ENCODE data around the gene CHD2.
"Not testable (repeated sequence)": the region's sequence is repeated elsewhere in the genome, so short reads cannot be mapped to it uniquely, and the experiment has no call there.

Gene CHD2

DNA sequence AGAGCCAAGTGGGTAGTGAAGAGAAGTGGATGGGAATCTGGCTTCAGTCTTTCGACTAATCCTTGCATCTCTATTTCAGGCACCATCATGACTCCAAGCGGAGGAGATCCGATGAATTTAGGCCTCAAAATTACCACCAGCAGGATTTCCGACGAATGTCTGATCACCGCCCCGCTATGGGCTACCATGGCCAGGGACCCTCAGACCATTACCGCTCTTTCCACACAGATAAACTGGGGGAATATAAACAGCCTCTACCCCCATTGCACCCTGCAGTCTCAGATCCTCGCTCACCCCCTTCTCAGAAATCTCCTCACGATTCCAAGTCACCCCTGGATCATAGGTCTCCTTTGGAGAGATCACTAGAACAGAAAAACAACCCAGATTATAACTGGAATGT is 124.2 kb downstream of the CHD2 start:
- no peak for DNase-seq

DNA sequence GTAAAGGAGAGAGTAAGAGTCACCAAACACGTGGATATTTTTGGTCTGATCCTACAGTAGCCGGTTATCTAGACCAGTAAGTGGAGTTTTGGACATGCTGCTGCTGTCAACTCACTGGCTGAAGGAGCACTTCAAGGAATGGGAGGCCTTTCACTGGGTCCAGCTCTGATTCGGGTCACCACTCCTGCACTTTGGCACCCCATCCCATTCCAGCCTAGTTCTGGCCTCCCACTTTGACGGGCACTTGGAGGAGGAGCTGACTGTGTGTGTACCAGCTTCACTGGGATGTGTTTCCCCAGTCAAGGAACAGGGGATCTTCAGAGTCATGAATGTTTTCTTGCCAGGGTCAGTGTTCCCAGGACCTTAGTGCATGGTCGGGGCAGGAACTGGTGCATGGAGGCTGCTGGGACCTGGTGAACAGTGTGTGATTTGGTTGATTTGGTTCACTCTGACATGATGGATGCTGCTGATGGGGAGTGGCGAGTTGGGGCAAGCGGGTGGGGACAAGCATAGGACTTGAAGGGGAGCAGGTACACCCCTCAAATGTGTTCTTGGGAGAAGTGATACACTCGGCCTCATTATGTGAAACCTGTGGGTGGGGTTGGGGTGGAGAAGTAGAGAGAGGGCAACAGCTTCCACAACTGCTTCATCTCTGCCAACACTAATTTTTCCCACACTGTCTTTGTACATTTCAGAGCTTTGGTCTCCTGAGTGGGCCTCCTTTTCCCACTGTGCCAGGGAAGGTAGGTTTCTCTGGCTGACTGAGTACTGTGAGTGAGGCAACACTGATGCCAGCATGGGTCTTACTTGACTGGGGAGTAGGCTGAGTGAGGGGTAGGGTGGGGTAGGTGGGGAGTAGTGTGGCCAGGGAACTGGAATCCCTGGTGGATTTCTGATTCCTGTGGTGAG is 124.8 kb downstream of the CHD2 start:
- DNase-seq = no peak

DNA sequence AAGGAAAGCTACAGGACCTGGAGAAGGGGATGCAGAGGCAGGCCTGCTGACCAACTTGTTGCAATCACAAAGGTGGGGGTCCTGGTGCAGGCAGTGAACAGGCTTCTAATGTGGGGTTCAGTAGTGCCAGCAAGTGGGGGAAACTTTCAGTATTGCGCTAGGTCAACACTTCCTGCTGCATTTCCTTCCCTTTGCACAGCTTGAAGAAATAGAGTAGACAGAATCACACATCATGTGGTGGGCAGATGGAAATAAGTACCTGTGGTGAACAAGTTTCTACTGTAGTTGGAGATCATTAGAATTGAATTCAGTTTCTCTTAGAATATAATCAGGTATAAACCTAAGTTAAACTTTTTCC is 125.5 kb downstream of the CHD2 start:
- no peak for DNase-seq

DNA sequence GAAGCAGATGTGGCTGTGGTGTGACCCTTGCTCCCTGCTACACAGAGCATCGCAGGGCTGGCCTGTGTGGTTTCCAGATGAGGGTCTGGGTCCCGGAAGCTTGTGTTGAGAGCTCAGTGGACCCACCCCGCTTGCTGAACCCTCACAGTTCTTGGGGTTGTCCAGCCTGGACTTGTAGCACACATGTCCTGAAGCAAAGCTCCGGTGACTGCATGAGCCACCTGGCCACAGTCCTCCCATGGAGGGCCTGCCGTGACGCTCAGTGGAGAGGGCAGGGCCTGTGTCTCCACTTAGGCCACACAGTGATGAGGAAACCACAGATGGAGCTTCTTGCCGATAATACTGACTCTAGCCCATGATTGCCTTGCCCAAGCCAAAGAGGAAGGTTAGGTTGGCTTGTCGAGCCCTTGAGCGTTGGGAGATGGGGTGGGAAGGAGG is 126.3 kb downstream of the CHD2 start:
- DNase-seq = no peak

DNA sequence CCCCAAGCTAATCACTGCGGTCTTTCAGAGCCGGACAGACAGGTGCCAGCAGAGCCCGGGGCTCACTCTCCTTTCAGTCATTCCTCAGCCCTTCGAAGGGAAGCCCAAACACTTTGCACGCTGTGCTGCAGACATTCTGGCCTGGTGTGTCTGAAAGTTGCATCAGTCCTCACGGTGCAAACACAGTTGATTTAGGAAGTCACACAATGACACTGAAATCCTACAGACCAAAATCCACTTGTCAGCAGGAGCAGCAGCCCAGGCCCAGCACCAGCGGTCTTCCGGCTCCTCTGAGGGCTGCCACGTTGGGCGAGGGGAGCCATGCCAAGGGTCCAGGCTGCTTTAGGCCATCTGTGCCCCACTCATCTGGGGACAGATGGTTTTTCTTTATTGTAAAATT is 127.3 kb downstream of the CHD2 start:
- no peak for DNase-seq

DNA sequence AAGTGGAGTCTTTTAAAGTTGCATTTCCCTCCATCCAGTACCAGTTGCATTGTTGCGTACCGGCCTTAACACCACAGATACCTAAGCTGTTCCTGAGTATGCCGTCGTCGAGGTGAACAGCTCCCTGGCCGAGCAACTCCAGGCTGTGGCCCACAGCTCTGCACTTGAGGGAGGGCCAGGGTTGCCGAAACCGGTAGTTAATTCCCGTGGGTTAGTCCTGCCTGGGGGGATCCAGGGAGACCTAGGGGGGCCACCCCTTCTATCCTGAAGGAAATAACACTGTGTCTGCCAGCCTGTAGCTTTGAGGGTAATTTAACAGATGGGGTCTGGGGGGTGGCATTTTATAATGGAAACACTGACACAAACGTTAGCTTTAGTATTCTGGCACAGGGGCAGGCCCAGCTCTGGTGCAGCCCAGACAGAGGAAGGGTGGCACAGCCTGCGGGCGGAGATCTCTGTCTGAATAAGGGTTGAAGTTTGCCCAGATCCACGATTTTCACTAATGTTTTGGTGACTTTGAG is 128.0 kb downstream of the CHD2 start:
- no peak for DNase-seq

DNA sequence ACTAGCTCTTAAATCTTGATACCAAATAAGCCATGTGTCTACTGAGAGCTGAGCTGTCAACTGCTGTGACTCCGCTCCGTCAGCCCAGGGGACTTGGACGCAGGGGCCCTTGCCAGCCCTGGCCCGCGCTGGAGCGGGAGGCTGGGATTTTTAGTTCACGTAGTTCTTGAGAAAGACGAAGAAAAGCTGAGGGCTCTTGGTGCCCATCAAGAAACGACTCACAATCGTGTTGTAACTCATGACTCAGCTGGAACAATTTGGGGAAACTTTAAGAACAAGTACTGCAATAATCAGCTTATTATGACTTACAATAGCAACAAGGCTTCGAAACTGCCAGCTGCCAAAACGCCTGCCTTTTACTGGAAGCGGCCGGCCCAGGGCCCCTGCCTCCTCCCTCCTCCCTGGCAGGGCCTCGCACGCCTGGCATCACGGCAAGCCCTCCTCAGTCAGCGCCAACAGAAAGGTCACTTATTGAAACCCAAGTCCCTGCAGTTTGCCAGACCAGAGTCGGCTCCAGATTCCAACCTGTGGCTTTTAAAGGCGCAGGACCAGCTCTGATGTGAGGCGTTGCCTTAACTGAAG is 128.6 kb downstream of the CHD2 start:
- DNase-seq = no peak

DNA sequence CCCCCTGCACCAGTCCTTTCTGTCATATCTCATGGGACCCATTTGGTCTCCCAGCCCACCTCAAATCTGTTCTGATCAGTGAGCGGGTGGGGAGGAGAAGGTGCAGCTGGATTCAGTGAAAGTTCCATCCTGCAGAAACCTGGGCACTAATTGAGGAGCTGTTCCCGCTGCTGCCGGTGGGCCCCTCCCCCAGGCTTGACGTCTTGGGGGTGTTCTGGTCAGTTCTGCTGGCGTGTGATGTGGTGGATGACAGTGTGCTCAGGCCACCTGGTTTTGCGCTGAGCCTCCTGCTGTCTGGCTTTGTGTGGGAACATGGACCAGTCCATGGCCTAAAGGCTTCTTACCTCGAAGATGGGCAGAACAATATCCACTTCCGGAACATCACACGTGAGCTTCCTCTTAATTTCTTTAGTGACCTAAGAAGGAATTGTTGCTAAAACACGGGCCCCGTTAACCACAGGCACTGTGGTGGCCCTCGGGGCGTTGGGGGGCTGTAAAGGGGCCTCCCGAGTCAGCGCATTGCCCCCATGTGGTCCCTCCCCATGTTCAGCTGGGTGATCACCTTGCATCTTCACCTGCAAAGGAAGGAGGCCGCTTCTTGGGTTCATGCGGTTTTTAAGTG is 129.2 kb downstream of the CHD2 start:
- DNase-seq = no peak

DNA sequence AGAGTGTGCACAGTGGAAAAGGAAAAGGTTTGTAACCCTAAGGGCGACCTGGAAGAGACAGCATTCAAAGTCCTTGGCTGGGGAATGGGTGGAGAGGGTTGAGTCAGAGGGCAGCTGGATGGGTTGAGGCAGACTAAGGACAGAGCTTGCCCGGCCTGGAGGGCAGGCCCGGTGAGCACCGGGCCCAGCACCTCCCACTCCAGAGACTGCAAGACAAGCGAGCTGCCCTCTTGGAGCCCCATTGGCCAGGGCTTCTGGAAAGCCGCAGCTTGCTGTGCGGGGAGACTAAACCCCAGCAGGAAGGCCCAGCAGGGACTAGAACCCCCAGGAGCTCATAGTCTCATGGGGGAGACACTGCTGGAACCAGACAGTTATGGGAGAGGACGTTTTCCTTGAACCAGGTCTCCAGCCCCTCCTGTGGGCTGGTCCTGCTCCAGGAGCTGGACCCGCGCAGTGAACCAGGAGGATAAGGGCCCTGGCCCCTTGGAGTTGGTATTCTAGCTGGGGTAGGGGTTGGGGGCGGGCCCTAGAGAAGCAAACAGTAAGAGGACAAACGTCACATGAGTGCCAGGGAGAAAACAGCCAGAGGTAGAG is 129.8 kb downstream of the CHD2 start:
- DNase-seq = peak; percentile 11

DNA sequence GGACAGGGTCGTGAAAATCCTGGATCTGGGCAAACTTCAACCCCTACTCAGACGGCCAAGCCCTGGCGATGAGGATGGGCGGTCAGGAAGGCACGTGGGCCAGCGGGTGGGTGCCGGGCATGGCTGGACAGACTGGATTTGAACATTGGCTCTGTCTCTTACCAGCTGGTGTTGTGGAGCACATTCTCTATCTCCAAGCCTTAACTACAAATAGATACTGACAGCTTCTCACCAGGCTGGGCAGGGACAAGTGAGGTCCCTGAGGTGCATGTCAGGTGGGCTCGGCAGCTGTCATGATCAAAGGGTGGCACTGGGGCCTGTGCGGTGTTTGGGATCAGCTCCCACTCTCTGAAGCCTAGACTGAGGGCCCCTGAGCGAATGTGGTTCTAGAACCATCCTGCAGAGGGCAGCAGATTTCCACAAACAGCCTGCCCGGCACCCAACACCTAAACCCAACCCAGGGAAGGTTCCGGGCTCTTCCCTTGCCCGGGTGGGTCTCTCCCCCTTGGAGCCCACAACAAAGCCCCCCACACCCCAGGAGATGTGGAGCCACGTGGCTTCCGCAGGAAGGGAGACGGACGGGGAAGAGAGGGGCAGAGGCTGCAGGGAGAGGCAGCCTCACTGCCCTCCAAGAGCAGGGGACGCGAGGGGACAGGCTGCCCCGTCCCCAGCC is 130.4 kb downstream of the CHD2 start:
- peak; percentile 62 for DNase-seq

DNA sequence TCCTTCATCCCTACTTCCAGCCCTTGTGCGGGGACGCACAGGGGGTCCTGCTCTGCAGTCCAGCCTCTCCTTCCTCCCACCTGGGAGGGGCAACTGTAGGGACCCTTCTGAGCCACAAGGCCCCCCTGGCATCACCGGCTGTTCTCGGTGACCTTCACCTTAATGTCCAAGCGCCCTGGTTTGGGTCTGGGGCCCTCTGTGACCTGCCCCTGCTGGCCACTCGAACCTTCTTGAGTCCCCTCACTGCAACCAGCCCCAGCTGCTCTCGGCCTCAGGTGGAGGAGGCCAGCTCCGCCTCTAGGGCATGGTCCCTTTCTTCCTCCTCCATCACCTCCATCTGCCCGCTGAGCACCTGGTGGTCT is 131.0 kb downstream of the CHD2 start:
- DNase-seq = no peak

DNA sequence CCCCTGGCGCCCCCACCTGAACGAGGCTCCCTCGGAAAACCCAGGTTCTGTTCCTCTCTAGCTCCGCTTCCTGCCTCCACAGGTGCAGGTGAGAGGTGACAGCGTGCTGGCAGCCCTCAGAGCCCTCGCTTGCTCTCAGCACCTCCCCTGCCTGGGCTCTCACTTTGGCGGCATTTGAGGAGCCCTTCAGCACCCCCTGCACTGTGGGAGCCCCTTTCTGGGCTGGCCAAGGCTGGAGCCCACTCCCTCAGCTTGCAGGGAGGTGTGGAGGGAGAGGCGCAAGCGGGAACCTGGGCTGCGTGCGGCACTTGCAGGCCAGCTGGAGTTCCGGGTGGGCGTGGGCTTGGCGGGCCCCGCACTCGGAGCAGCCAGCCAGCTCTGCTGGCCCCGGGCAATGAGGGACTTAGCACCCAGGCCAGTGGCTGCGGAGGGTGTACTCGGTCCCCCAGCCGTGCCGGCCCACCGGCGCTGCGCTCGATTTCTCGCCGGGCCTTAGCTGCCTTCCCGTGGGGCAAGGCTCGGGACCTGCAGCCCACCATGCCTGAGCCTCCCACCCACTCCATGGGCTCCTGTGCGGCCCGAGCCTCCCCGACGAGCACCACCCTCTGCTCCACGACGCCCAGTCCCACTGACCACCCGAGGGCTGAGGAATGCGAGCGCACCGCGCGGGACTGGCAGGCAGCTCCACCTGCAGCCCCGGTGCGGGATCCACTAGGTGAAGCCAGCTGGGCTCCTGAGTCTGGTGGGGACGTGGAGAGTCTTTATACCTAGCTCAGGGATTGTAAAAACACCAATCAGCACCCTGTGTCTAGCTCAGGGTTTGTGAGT is 131.6 kb downstream of the CHD2 start:
- not testable (repeated sequence) for DNase-seq

DNA sequence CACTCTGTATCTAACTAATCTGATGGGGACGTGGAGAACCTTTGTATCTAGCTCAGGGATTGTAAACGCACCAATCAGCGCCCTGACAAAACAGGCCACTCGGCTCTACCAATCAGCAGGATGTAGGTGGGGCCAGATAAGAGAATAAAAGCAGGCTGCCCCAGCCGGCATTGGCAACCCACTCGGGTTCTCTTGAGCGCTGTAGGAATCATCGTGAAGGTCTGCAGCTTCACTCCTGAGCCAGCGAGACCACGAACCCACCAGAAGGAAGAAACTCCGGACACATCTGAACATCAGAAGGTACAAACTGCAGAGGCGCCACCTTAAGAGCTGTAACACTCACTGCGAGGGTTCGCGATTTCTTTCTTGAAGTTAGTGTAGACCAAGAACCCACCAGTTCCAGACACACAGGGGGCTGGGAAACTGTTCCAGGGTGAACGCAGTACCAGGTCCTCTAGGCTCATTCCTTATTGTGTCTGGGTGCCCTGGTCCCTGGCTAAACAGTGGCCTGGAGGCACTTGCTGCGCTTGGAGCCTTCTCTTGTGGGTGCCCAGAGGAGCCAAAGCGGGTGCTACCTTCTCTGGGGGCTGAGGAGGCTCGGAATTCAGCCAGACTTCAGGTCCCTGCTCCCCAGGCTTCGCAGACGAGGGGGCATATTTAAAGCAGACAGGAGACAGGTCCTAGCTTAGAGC is 132.5 kb downstream of the CHD2 start:
- not testable (repeated sequence) for DNase-seq

DNA sequence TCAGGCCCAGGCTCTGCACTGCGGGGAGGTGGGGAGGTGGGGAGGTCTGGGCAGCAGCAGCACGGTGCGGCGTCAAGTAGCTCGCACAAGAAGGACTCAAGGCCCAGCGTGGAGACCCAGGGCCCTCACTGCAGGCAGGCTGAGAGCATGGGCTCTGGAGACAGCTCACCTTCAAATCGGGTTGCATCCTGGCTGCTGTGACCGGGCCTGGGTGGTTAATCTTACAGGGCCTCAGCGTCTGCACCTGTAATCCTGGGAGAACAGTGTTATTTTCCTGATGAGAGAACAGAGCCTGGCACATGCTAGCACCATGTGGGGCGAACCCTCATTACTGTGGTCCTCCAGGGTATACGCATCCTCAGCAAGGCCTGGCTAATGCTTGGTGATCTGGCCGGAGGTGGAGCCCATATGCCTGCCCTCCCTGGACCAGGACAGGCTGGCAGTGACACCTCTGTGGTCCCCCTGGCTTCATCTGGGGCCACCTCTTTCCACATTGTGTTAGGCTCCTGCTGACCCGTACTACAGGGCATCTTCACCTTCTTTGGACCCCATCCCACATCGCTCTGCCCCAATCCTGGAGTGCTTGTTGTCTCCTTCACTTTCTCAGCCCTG is 133.4 kb downstream of the CHD2 start:
- DNase-seq = no peak

DNA sequence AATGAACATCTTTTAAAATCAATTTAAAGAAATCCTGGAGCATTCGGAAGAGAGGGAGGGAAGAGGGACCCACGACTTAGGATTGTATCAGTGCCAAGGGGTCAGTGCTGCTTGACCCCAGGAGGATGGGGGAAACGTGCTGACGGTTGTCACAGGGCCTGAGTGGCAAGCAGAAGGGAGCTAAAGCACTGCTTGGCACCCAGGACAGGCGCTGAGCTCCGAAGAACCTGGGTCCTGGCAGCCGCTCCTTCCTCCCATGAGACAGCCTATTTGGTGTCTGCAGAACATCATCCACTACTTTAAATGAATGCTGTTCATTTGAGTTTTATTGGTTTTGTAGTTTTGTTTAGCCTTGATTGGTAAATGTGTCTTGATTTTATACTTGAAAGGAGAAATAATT is 134.4 kb downstream of the CHD2 start:
- DNase-seq = no peak

DNA sequence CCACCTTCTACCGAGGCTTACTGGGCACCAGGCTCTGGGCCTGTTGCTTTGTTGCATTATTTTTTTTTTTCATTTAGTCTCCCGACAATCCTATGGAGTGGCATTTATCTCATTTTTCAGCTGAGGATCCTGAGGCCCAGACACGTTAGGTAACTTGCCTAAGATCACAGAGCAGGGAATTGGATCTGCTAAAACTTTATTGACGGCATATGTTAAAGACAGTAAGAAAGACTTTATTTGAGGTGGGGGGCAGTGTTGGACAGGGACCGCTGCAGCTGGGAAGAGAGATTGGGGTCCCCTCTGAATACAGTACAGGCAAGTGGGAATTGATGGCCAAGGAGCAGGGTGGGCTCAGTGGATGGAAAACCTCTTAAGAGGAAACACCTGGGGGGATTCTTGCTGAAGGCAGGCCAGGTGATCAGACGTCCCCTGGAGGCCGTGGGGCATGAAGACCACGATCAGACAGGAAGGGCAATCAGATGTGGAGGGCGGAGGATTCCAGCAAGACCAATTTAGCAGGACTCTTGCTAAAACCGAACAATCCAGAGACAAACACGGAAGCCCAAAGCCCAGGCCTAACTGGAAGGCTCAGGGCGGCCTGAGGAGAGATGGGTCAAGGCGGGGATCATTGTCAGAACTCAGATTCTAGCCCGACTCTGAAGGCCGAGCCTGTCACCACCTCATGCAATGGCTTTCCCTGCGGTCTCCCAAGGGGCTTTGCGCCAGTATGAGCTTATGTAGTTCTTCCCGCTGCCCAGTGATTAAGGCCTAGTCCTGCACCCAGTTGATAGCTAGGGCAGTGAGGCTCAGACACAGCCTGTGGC is 135.2 kb downstream of the CHD2 start:
- DNase-seq = no peak

DNA sequence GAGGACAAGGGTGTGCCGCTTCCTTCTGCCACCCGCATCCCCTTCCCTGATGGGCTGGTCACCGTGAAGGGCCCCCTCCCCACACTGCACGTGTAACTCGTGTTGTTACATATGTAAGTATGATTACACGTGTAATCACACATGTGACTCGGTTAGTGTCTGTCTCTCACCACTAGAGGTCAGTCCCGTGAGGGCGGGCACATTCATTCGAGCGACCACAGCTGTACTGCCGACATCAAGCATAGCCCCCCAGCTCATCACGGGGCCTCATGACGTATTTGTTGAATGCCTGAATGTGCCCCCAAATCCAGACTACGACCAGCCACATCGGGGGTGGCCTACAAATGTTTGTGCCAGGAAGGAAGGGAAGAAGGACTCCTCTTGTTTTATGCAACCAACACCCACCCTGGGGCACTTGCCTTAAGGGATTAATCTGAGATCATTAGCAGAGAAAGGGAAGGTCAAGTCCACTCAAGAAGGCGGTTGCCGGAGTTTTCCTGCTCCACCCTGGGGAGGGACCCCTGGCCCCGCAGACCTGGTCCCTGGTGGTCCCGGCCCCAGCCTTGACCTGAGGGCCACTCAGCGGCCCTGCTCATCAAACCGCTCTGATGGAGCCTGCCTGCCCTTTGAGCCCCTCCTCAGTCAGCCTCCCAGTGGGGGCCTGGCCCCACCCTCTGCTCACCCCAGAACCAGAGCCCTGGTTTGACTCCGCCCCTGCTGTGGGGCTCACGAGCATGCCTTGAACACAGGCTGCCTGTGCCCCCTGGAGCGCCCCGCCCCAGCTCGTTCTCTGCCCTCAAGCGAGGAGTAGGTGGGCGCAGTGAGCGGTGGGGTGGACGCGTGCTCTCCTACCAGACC is 136.1 kb downstream of the CHD2 start:
- peak; percentile 57 for DNase-seq

DNA sequence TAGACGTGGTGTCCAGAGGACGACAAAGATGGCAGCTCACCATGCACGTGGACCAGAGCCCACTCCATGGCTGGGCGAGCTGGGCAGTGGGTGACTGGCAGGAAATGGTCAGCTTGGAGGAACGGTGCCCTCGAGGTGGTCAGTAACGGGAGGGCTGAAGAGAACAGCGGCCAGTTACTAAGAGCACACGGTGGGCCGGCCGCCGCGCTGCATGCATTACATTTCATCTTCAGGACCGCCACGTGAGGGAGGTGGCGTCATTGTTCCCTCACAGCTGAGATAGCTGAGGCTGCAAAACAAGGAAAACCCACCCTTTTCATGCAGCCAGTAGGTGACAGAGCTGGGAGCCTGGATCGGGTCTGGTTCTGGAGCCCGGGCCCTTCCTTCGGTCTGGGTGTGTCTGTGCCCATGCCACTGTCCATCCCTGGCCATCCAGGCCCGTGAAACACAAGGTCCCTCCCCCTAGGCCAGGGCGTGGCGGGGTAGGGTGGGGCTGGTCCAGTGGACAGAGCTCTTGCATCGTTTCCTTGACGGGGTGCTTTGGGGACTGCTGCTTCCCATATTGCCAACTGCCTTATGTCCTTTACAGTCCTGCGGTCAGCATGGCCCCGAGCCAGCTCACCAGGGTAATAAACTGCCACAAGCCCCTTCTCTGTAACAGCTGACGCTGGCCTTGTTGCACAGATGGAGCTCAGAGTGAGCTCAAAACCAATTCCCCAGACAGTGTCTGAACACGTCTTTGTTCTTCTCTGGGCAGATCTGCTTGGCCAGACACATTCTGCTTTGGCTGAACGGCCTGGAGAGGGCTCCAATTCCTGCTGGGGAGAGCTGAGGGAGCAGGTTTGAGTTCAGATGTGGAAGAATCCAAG is 137.1 kb downstream of the CHD2 start:
- peak; percentile 90 for DNase-seq

Data from NCI-H69 (cell line).